Activated B cell treated with CpG ODN at 0.5 μM for 24 hours (primary cell): ENCODE results near the gene KAZN. TPM values are rescaled to one million over a fixed set of nuclear protein-coding genes. Genes with fewer than 3 reads are reported as not detected.

Source experiments
- ATAC-seq: fragments of 200-7000 bp; cut with Tn5 transposase; one replicate; pipeline ENCODE4 v1.10.0; 2021; ENCODE audit warnings: low read depth, mild to moderate bottlenecking, moderate library complexity
- CTCF ChIA-PET: fragments of 350-600 bp; sonication (Branson Sonifier 250); formaldehyde crosslinking; loops from one replicate; lab custom pipeline; 2021; ENCODE audit warnings: antibody characterized with exemption; lab: Charles Lee
- POLR2A ChIA-PET: fragments of 350-600 bp; sonication (Branson Sonifier 250); formaldehyde crosslinking; loops from one replicate; lab custom pipeline; 2021; ENCODE audit warnings: antibody characterized with exemption; lab: Charles Lee
- DNase-seq: peaks from one replicate; pipeline ENCODE4 v3.0.0; 2022
- H3K27ac Mint-ChIP-seq: one replicate; pipeline ENCODE4 v1.8.0; 2020; ENCODE audit warnings: mixed read lengths
- H3K27me3 Mint-ChIP-seq: one replicate; pipeline ENCODE4 v1.8.0; 2021; ENCODE audit warnings: mixed read lengths
- H3K36me3 Mint-ChIP-seq: one replicate; pipeline ENCODE4 v1.8.0; 2021; ENCODE audit warnings: low read depth, mixed read lengths
- H3K4me1 Mint-ChIP-seq: one replicate; pipeline ENCODE4 v1.8.0; 2021; ENCODE audit warnings: mixed read lengths
- H3K4me3 Mint-ChIP-seq: one replicate; pipeline ENCODE4 v1.8.0; 2020; ENCODE audit warnings: mild to moderate bottlenecking, mixed read lengths
- H3K9me3 Mint-ChIP-seq: one replicate; pipeline ENCODE4 v1.8.0; 2020; ENCODE audit warnings: mixed read lengths
- CTCF ChIP-seq: fragments of 200-600 bp; IDR thresholded peaks from one replicate; pipeline ENCODE4 v1.8.0; 2022; ENCODE audit warnings: antibody characterized with exemption, mild to moderate bottlenecking
- intact Hi-C: fragments of 100-400 bp; cut with micrococcal nuclease; formaldehyde crosslinking; loops from one replicate; pipeline ENCODE4 v1.15.1; 2024
- total RNA-seq: library from RNA; stranded (reverse); gene quantifications from 2 replicates; pipeline ENCODE4 v1.2.3, GENCODE V29; 2022

KAZN gene
- total RNA-seq, 1 donor from 2014 or later, result 0.73 TPM

- Mint-ChIP-seq H3K27ac (no peak overlapping the region), H3K4me3 (no peak overlapping the region), H3K36me3 (no peaks in the 10 kb centered on the region), H3K4me1 (no peaks in the 10 kb centered on the region), H3K9me3 (no peaks in the 10 kb centered on the region), H3K27me3 (no peaks in the 10 kb centered on the region)
- POLR2A ChIA-PET, result no interaction called here
- no peak for TF ChIP-seq CTCF
- DNase-seq (no peak), ATAC-seq (no peak)
- intact Hi-C loops, result no loop called here
- CTCF ChIA-PET, result no interaction called here
Observed at GRCh38 chr1:14815175-14815877, 216.8 kb downstream of the KAZN start.

DNA sequence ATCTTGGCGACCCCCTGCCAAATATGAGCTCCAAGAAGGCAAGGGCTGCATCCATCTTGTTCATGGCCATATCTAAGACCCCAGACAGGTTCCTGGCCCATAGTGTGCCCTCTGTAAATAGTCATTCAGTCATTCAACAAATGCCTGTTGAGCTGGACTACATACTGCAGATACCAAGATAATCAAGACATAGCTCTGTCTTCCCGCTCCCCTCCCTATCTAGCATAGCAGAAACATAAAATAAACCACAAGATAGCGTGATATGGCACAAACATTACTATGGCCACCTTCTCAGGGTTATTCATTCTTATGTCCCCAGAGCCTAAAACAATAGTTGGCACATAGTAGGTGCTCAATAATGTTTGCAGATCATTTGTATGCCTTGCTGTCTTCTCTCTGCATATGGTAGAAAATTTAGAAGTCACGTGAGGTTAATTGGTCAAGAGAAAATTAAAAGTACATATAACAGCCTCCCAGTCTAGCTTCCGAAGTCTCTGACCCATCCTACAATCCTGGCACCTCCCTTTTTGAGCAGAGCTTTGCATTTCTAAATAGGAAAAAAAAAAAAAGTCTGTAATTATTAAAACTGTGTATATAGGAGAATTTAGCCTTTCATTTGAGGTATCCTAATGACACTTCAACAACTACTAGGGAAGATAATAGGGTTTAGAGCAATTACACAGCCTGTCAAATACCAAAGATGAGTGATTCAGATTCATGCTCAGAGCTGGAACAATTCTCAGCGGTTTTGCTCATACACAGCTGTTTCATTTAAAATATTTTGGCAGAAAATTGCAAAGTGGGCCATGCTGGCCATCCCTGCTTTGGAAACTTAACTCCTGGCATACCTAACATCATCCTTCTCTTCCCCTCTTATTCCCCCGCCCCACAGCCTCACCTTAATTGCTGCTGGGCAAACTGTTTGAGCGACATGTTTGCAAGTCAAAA is 219.0 kb downstream of the KAZN start:
- Mint-ChIP-seq H3K27ac (no peak overlapping the region), H3K9me3 (no peaks in the 10 kb centered on the region), H3K4me3 (no peak overlapping the region), H3K27me3 (peaks cover 6% of the 10 kb centered on the region), H3K36me3 (no peaks in the 10 kb centered on the region), H3K4me1 (no peaks in the 10 kb centered on the region)
- POLR2A ChIA-PET, result no interaction called here
- CTCF ChIA-PET, result no interaction called here
- no peak for TF ChIP-seq CTCF
- intact Hi-C loops, result no loop called here
- no peak for DNase-seq
- ATAC-seq, result no peak

GRCh38 chr1:14820295-14821085 is 222.0 kb downstream of the KAZN start:
- Mint-ChIP-seq H3K27me3 (peaks cover 9% of the 10 kb centered on the region), H3K9me3 (no peaks in the 10 kb centered on the region), H3K27ac (no peak overlapping the region), H3K36me3 (no peaks in the 10 kb centered on the region), H3K4me1 (no peaks in the 10 kb centered on the region), H3K4me3 (no peak overlapping the region)
- ChIA-PET POLR2A (no interaction called here), CTCF (no interaction called here)
- TF ChIP-seq CTCF, result no peak
- ATAC-seq (no peak), DNase-seq (no peak)
- intact Hi-C loops, result no loop called here

- ChIA-PET CTCF (no interaction called here), POLR2A (no interaction called here)
- intact Hi-C loops, result no loop called here
- ATAC-seq, result no peak
- no peaks in the 10 kb centered on the region for H3K9me3 Mint-ChIP-seq
- H3K27me3 Mint-ChIP-seq, result peaks cover 9% of the 10 kb centered on the region
- no peaks in the 10 kb centered on the region for H3K36me3 Mint-ChIP-seq
- no peaks in the 10 kb centered on the region for H3K4me1 Mint-ChIP-seq
- DNase-seq, result no peak
- H3K27ac Mint-ChIP-seq, result no peak overlapping the region
- no peak for TF ChIP-seq CTCF
- no peak overlapping the region for H3K4me3 Mint-ChIP-seq
Observed at GRCh38 chr1:14822493-14822892, 224.0 kb downstream of the KAZN start.
